ENCODE measurements around the gene PSME1. TPM values are rescaled to one million over a fixed set of nuclear protein-coding genes. Genes with fewer than 3 reads are reported as not detected.
A peak's percentile ranks its signal among the peaks of the same experiment; 100 is the strongest.

PSME1 gene
- total and polyA plus RNA-seq, 2 of the 13 experiments (the other 11 are each of a cell fraction or from before 2014, with no cell fraction given) = 159 to 608 TPM

DNA sequence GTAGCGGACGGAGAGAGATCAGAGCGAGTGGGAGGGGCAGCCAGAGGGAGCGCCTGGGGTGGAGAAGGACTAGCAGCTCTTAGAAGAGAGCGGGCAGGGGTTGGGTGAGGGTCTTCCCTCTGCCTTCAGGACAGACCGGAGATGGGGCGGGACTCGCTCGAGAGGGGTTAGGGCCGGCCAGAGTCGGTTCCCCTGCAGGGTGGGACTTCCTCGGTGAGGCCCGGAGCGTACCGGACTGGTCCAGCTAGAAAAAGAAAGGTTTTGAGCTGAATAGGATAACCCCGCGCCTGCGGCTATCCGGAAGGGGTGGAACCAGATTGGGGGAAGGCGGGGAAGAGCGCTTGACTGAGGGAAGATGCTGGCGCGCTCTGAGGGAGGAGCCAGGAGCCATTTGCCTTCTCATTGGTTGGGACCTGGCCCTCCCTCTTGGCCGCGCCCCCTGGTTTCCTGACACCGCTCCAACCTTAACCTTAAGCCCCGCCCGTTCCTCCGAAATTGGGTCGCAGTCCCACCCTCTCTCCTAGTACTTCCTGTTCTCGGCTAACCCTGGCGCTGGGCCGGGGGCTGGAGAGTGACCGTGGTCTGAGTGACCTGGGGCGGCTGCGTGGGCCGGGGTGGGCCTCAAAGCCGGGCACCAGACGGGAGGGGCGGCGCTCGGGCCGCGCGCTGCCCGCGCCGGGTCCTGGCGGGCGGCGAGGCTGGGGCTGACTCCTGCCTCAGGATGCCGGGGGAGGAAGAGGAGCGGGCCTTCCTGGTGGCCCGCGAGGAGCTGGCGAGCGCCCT is 11.2 kb downstream of the PSME1 start, which contains the start of gene RNF31 (continued):
- TF ChIP-seq ASH2L (IDR thresholded peaks at IDR 0.05; ENCODE audit: insufficient read length, low read depth, low read length) (peak; percentile 92), ZBTB3 (CRISPR knock-in tag; IDR thresholded peaks at IDR 0.05; ENCODE audit: borderline replicate concordance, low read depth) (peak; percentile 2; the same call in 1 of the 2 replicates), NR2F2 (IDR thresholded peaks at IDR 0.05; ENCODE audit: borderline replicate concordance, low read depth) (no peak), RBM39 (IDR thresholded peaks at IDR 0.05; ENCODE audit: low read depth, low read length, poor library complexity, severe bottlenecking) (peak; percentile 94), ZNF570 (CRISPR knock-in tag; IDR thresholded peaks at IDR 0.05; ENCODE audit: borderline replicate concordance) (no peak; the same call in 1 of the 2 replicates), CHD4 (IDR thresholded peaks at IDR 0.05; ENCODE audit: borderline replicate concordance, low read length) (peak; percentile 91; the same call in 1 of the 2 replicates), MZF1 (CRISPR knock-in tag; IDR thresholded peaks at IDR 0.05; ENCODE audit: borderline replicate concordance) (peak; percentile 91; the same call in 1 of the 2 replicates), ZNF746 (CRISPR knock-in tag; IDR thresholded peaks at IDR 0.05) (no peak), MAZ (IDR thresholded peaks at IDR 0.05; ENCODE audit: borderline replicate concordance, low read depth, low read length) (peak; percentile 72), MAZ (CRISPR knock-in tag; IDR thresholded peaks at IDR 0.05; ENCODE audit: low read depth) (peak; percentile 63), ZNF414 (CRISPR knock-in tag; IDR thresholded peaks at IDR 0.05) (no peak), SP5 (CRISPR knock-in tag; IDR thresholded peaks at IDR 0.05; ENCODE audit: borderline replicate concordance, low read depth) (peak; percentile 71), NR1H2 (CRISPR knock-in tag; IDR thresholded peaks at IDR 0.05; ENCODE audit: borderline replicate concordance, low read depth) (no peak), NFIB (CRISPR knock-in tag; IDR thresholded peaks at IDR 0.05; ENCODE audit: borderline replicate concordance) (no peak), ZNF747 (CRISPR knock-in tag; IDR thresholded peaks at IDR 0.05; ENCODE audit: borderline replicate concordance) (0 out of 2 replicates have a peak, but pooled peaks have one; percentile 62), KLF15 (CRISPR knock-in tag; IDR thresholded peaks at IDR 0.05; ENCODE audit: borderline replicate concordance) (no peak; the same call in 1 of the 2 replicates), ZBTB42 (CRISPR knock-in tag; IDR thresholded peaks at IDR 0.05) (peak; percentile 83), SMC3 (IDR thresholded peaks at IDR 0.05; ENCODE audit: low read length) (no peak), RELA (CRISPR knock-in tag; IDR thresholded peaks at IDR 0.05) (no peak), SNAI1 (CRISPR knock-in tag; IDR thresholded peaks at IDR 0.05; ENCODE audit: borderline replicate concordance) (no peak), SOX5 (CRISPR knock-in tag; IDR thresholded peaks at IDR 0.05; ENCODE audit: borderline replicate concordance) (peak; percentile 7), ZNF547 (CRISPR knock-in tag; IDR thresholded peaks at IDR 0.05) (no peak; the same call in none of the 2 replicates), ZNF891 (CRISPR knock-in tag; IDR thresholded peaks at IDR 0.05) (no peak), ZNF670 (CRISPR knock-in tag; IDR thresholded peaks at IDR 0.05; ENCODE audit: borderline replicate concordance) (no peak), SOX13 (IDR thresholded peaks at IDR 0.05) (0 out of 2 replicates have a peak, but pooled peaks have one; percentile 40), SOX13 (CRISPR knock-in tag; conservative IDR thresholded peaks at IDR 0.05 in 1 of 2, IDR thresholded peaks at IDR 0.05 in 1 of 2) (0 out of 4 replicates have a peak, but pooled peaks of 1 of the 2 experiments have one; percentile 75), TAF1 (CRISPR knock-in tag; IDR thresholded peaks at IDR 0.05) (peak; percentile 75), NCOA2 (CRISPR knock-in tag; IDR thresholded peaks at IDR 0.05) (peak; percentile 31; the same call in 1 of the 2 replicates), ZNF235 (CRISPR knock-in tag; IDR thresholded peaks at IDR 0.05; ENCODE audit: borderline replicate concordance) (0 out of 2 replicates have a peak, but pooled peaks have one; percentile 2), RNF2 (conservative IDR thresholded peaks at IDR 0.05; ENCODE audit: low read depth) (no peak; the same call in 1 of the 2 replicates)
- TF ChIP-seq, protein P1, sequence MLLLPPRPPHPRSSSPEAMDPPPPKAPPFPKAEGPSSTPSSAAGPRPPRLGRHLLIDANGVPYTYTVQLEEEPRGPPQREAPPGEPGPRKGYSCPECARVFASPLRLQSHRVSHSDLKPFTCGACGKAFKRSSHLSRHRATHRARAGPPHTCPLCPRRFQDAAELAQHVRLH (CRISPR knock-in tag; IDR thresholded peaks at IDR 0.05; ENCODE audit: borderline replicate concordance, low read depth) = peak; percentile 88

All from HepG2 (cell line).